K562 (cell line): ENCODE data around the gene MTF1. TPM values are rescaled to one million over a fixed set of nuclear protein-coding genes. Genes with fewer than 3 reads are reported as not detected.

Experiments
- ATAC-seq: fragments of 200-7000 bp; cut with Tn5 transposase; 3 replicates; pipeline ENCODE4 v1.9.1; 2020; ENCODE audit warnings: moderate library complexity
- BruUV-seq: library from RNA; stranded (reverse); fragments of 400-500 nt; replicated peaks from 2 replicates; lab custom pipeline; 2021; lab: Mats Ljungman, UMichigan
- CTCF ChIA-PET: fragments of 300-600 bp; formaldehyde crosslinking; extraction: SDS; loops from one replicate; lab custom pipeline; 2021; ENCODE audit warnings: low intra/inter-chr PET ratio; lab: Yijun Ruan, JAX
- POLR2A ChIA-PET: fragments of 300-600, 350-650 bp; sonication (Branson Sonifier 250); formaldehyde crosslinking; extraction: SDS; loops from one replicate; lab custom pipeline; 2021; ENCODE audit warnings: antibody characterized with exemption, inconsistent platforms; lab: Yijun Ruan, JAX
- DNase-seq, 4 experiments: peaks; one replicate each; pipeline versions ENCODE4 v3.0.0 to v3.0.0-alpha.2; 2011 to 2018; ENCODE audit warnings: low spot score in 3 of 4, mixed read lengths in 3 of 4; ENCODE audit errors: extremely low read depth in 1 of 4
- FAIRE-seq: peaks from 2 replicates; lab custom pipeline; 2011; peaks lifted over from hg19 to GRCh38; lab: Jason Lieb, UNC
- H2AFZ ChIP-seq: 2 replicates; pipeline ENCODE4 v1.6.0; 2011; ENCODE audit warnings: low read depth, low read length, control low read depth, inconsistent platforms
- H3K27ac ChIP-seq: fragments of 200-600 bp; 3 replicates; pipeline ENCODE4 v1.8.0; 2011; ENCODE audit warnings: low read depth, mild to moderate bottlenecking, control low read depth, inconsistent platforms, low read length, moderate library complexity, mixed read lengths; ENCODE audit errors: extremely low read depth
- H3K27me3 ChIP-seq, 2 experiments: fragments of 300-600 bp in 1 of 2; 2 replicates in 1 of 2; 3 replicates in 1 of 2; pipeline versions ENCODE4 v1.6.0 to v1.8.0; 2011; ENCODE audit warnings: inconsistent platforms in 2 of 2, low read length in 2 of 2, mild to moderate bottlenecking in 1 of 2, mixed read lengths in 1 of 2, moderate library complexity in 1 of 2; ENCODE audit not compliant: control insufficient read depth in 2 of 2, insufficient read depth in 2 of 2
- H3K36me3 ChIP-seq: fragments of 300-600 bp; 3 replicates; pipeline ENCODE4 v1.8.0; 2011; ENCODE audit warnings: mild to moderate bottlenecking, low read length, inconsistent platforms; ENCODE audit not compliant: control insufficient read depth, insufficient read depth
- H3K4me1 ChIP-seq, 2 experiments: fragments of 200-600 bp in 1 of 2; replicated peaks in 1 of 2; 2 replicates in 1 of 2; 3 replicates in 1 of 2; pipeline versions ENCODE4 v1.5.1 to v1.8.0; 2011; ENCODE audit warnings: inconsistent platforms in 2 of 2, low read length in 2 of 2, mild to moderate bottlenecking in 1 of 2, mixed read lengths in 1 of 2, moderate library complexity in 1 of 2; ENCODE audit not compliant: control insufficient read depth in 2 of 2, insufficient read depth in 2 of 2
- H3K4me2 ChIP-seq: 2 replicates; pipeline ENCODE4 v1.6.1; 2011; ENCODE audit warnings: low read length, control low read depth, inconsistent platforms, mixed read lengths; ENCODE audit not compliant: insufficient read depth
- H3K4me3 ChIP-seq: fragments of 200-600 bp; sonication (generic), shearing (Covaris generic); 2 replicates; pipeline ENCODE4 v1.5.1; 2016; ENCODE audit warnings: control low read depth, inconsistent platforms
- H3K79me2 ChIP-seq: fragments of 200-600 bp; 3 replicates; pipeline ENCODE4 v1.8.0; 2011; ENCODE audit warnings: low read length, inconsistent platforms; ENCODE audit not compliant: control insufficient read depth, insufficient read depth
- H3K9ac ChIP-seq, 2 experiments: 2 replicates each; pipeline versions ENCODE4 v1.6.0 to v1.6.1; 2011; ENCODE audit warnings: low read depth in 2 of 2, low read length in 2 of 2, control low read depth in 1 of 2, inconsistent platforms in 1 of 2, mild to moderate bottlenecking in 1 of 2, mixed read lengths in 1 of 2; ENCODE audit not compliant: insufficient read depth in 1 of 2
- H3K9me1 ChIP-seq: one replicate; pipeline ENCODE4 v1.6.0; 2011; ENCODE audit warnings: inconsistent platforms, mild to moderate bottlenecking, low read length, moderate library complexity; ENCODE audit not compliant: control insufficient read depth, insufficient read depth
- H3K9me3 ChIP-seq: replicated peaks from 2 replicates; pipeline ENCODE4 v1.5.1; 2011; ENCODE audit warnings: low read depth, low read length, inconsistent platforms; ENCODE audit not compliant: control insufficient read depth, insufficient read depth
- H4K20me1 ChIP-seq: replicated peaks from 2 replicates; pipeline ENCODE4 v1.6.1; 2011; ENCODE audit warnings: low read length, inconsistent platforms, mixed read lengths; ENCODE audit not compliant: control insufficient read depth, insufficient read depth
- DPF2 ChIP-seq: fragments of 450-650 bp; IDR thresholded peaks from 2 replicates; pipeline ENCODE4 v1.6.1; 2016
- WGBS: fragments of 100-300 bp; shearing (Covaris generic); methylation state at CpG from one replicate; pipeline ENCODE4 v1.1.6; 2016; ENCODE audit warnings: low coverage, mixed read lengths; ENCODE audit not compliant: insufficient coverage; ENCODE audit errors: missing lambda C conversion rate; 5-methylcytosine and 5-hydroxymethylcytosine counted together
- in situ Hi-C: fragments of 300-500 bp; cut with MboI; formaldehyde crosslinking; loops from 4 replicates; pipeline ENCODE4 v1.15.0; 2018; ENCODE audit warnings: inconsistent platforms, mixed read lengths
- intact Hi-C: fragments of 100-400 bp; cut with micrococcal nuclease; formaldehyde crosslinking; loops from 2 replicates; pipeline ENCODE4 v1.14.2; 2022
- polyA plus RNA-seq, 8 experiments: library from polyadenylated mRNA; depleted of rRNA in 4 of 8; stranded (reverse) in 5 of 8; unstranded in 3 of 8; fragments of >200 nt; fragmentation: Nextera tagmentation in 2 of 8; fragmentation: Illumina TruSeq in 1 of 8; extraction: Ambion mirVana in 2 of 8; extraction: Trizol in 1 of 8; gene quantifications; 2 replicates each; pipeline versions ENCODE4 v1.2.1 to v1.2.3, GENCODE V29; 2011 to 2014; ENCODE audit warnings: inconsistent platforms in 1 of 8, missing spikeins in 1 of 8
- total RNA-seq, 7 experiments: library from RNA; depleted of rRNA in 6 of 7; stranded (reverse); fragments of >200 nt in 6 of 7; fragmentation: Illumina TruSeq in 2 of 7; extraction: Trizol in 2 of 7; gene quantifications; 2 replicates each; pipeline versions ENCODE4 v1.2.1 to v1.2.3, GENCODE V29; 2011 to 2021; ENCODE audit warnings: low replicate concordance in 1 of 7
- TF ChIP-seq, protein P1 (sequence below): sonication (generic); formaldehyde crosslinking; IDR thresholded peaks from 2 replicates; pipeline ENCODE4 v1.8.0; 2023; ENCODE audit warnings: mild to moderate bottlenecking, missing genetic modification reagents
- TF ChIP-seq, protein P2 (sequence below): IDR thresholded peaks from 2 replicates; pipeline ENCODE4 v1.6.1; 2016; ENCODE audit warnings: missing genetic modification characterization, missing compliant biosample characterization

The MTF1 gene
- total and polyA plus RNA-seq, 9 of the 15 experiments (the other 6 are each of a cell fraction or from before 2014, with no cell fraction given) = 1.1 to 12.2 (median 4.3) TPM

DNA sequence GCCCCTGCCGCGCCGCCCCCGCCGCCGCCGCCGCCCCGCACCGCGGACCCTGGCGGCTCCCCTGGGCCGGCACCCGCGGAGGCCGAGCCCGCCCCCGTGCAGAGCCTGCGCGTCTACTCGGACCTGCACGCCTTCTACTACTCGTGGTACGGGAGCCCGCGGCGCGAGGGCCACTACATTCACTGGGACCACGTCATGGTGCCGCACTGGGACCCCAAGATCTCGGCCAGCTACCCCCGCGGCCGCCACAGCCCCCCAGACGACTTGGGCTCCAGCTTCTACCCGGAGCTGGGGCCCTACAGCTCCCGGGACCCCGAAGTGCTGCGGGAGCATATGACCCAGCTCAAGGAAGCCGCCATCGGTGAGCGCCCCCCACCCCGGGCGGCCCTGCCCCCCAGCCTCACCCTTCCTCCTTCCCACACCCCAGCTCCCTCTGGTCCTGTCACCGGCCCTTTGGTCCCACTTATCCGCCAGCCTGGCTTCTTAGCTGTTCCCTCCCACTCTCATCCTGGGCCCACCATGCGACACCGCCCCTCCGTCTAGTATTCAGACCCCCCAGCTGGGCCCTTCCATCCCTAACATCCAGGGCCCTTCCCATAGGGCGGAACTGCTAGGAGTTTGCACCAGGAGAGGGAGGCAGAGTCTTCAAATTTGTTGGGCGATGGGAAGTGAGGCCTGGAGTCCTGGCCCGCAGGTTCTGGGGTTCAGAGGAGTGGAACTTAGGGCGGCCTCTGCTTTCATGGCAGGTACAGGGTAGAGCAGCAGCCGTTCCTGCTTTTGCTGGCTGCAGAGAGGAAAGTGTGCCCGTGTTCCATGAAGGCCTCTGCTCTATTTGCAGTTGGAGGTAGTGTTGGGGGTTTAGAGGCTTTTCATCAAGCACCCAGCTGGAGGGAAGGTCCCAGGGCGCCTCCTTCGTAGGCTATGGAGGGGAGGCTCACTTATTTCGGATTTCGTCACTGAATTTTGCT, 64.7 kb downstream of the MTF1 start:
- H3K9me3 ChIP-seq = no peaks in the 10 kb centered on the region
- 18% methylated on average over 51 of the region's 59 CpGs for WGBS
- intact Hi-C loops (no loop called here), in situ Hi-C loops (no loop called here)
- no TSS peak for BruUV-seq
- peaks cover 22 to 43% of the 10 kb centered on the region in 2 experiments; a peak in 4 of 5 replicates for H3K27me3 ChIP-seq
- H3K36me3 ChIP-seq = no peaks in the 10 kb centered on the region
- H3K9ac ChIP-seq = no peak overlapping the region; a peak in 1 of 4 replicates
- no peak; the same call in 2 of the 3 replicates for ATAC-seq
- TF ChIP-seq, protein P1, sequence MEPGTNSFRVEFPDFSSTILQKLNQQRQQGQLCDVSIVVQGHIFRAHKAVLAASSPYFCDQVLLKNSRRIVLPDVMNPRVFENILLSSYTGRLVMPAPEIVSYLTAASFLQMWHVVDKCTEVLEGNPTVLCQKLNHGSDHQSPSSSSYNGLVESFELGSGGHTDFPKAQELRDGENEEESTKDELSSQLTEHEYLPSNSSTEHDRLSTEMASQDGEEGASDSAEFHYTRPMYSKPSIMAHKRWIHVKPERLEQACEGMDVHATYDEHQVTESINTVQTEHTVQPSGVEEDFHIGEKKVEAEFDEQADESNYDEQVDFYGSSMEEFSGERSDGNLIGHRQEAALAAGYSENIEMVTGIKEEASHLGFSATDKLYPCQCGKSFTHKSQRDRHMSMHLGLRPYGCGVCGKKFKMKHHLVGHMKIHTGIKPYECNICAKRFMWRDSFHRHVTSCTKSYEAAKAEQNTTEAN (CRISPR knock-in tag) = 0 out of 2 replicates have a peak, but pooled peaks have one; percentile 48
- TF ChIP-seq, protein P2, sequence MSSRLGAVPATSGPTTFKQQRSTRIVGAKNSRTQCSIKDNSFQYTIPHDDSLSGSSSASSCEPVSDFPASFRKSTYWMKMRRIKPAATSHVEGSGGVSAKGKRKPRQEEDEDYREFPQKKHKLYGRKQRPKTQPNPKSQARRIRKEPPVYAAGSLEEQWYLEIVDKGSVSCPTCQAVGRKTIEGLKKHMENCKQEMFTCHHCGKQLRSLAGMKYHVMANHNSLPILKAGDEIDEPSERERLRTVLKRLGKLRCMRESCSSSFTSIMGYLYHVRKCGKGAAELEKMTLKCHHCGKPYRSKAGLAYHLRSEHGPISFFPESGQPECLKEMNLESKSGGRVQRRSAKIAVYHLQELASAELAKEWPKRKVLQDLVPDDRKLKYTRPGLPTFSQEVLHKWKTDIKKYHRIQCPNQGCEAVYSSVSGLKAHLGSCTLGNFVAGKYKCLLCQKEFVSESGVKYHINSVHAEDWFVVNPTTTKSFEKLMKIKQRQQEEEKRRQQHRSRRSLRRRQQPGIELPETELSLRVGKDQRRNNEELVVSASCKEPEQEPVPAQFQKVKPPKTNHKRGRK (tag) = peak; percentile 33; the same call in 1 of the 2 replicates
- TF ChIP-seq DPF2 = no peak
- no peak for FAIRE-seq
- H3K9me1 ChIP-seq = no peaks in the 10 kb centered on the region
- CTCF ChIA-PET = no interaction called here
- H2AFZ ChIP-seq = no peak overlapping the region
- H3K4me1 ChIP-seq = peaks cover 0 to 24% of the 10 kb centered on the region in 2 experiments; a peak in 3 of 5 replicates
- no peak overlapping the region for H3K4me2 ChIP-seq
- peak in 1 of 4 experiments; percentile 48 for DNase-seq
- H3K27ac ChIP-seq = no peak overlapping the region
- no peaks in the 10 kb centered on the region for H3K79me2 ChIP-seq
- H3K4me3 ChIP-seq = peak overlapping the region; percentile 14; the same call in 1 of the 2 replicates
- POLR2A ChIA-PET = interaction anchor here (0.6 to 0.9 kb wide), 3 partner anchors 8 to 103 kb away, joined by 3 to 5 read pairs (median 3); no protein-coding TSS in a partner anchor
- peaks cover 20% of the 10 kb centered on the region for H4K20me1 ChIP-seq
